Thyroid gland (tissue), 4 donors: ENCODE measurements around the gene FAM89B.

Source experiments
- POLR2A ChIP-seq, 2 donors: fragments of 450-650 bp; IDR thresholded peaks; one replicate each; pipeline ENCODE4 v1.6.1; 2017; ENCODE audit warnings: antibody characterized with exemption in 2 of 2, mild to moderate bottlenecking in 2 of 2, moderate library complexity in 1 of 2
- TF ChIP-seq, protein P1 (sequence below), 6 experiments: fragments of 200-600 bp in 3 of 6; fragments of 450-650 bp in 3 of 6; sonication (generic) in 3 of 6; IDR thresholded peaks; one replicate each; pipeline ENCODE4 v1.5.1; 2016 to 2019; ENCODE audit warnings: antibody characterized with exemption in 6 of 6, mild to moderate bottlenecking in 2 of 6, inconsistent platforms in 1 of 6, moderate library complexity in 1 of 6

DNA sequence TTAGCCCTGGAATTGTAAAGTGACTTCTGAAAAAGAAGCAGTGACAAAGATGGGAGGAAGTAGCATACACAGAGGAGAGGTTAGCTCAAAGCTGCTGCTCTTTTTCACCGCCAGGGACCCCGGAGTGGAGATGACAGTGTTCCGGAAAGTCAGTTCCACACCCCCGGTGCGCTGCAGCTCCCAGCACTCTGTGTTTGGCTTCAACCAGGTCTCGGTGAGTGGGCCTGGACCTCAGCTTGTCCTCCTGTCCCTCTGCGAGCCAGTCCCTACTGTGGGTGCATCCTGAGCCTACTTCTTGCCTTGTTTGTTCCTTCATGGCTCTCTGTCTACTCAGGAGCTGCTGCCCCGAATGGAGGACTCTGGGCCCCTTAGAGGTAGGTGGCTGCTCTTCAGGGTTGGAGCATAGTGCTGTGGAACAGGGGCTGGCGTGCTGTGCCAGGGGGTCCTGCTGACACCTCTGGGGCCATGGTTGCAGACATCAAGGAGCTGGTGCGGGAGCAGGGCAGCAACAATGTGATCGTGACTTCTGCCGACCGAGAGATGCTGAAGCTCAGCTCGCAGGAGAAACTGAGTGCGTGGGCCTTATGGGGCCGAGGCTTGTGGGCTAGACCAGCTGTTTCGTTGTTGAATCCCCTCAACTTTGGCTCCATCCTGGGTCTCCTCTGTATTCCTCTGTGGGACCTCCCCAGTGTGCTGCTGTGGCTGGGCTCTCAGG is 45.0 kb downstream of the FAM89B start:
- TF ChIP-seq, protein P1, sequence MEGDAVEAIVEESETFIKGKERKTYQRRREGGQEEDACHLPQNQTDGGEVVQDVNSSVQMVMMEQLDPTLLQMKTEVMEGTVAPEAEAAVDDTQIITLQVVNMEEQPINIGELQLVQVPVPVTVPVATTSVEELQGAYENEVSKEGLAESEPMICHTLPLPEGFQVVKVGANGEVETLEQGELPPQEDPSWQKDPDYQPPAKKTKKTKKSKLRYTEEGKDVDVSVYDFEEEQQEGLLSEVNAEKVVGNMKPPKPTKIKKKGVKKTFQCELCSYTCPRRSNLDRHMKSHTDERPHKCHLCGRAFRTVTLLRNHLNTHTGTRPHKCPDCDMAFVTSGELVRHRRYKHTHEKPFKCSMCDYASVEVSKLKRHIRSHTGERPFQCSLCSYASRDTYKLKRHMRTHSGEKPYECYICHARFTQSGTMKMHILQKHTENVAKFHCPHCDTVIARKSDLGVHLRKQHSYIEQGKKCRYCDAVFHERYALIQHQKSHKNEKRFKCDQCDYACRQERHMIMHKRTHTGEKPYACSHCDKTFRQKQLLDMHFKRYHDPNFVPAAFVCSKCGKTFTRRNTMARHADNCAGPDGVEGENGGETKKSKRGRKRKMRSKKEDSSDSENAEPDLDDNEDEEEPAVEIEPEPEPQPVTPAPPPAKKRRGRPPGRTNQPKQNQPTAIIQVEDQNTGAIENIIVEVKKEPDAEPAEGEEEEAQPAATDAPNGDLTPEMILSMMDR (IDR thresholded peaks at IDR 0.05): no peak
- no peak for TF ChIP-seq POLR2A (IDR thresholded peaks at IDR 0.05)
